Measurements from ENCODE around the gene KISS1. TPM values are rescaled to one million over a fixed set of nuclear protein-coding genes. Genes with fewer than 3 reads are reported as not detected.
"Not testable (repeated sequence)": the region's sequence is repeated elsewhere in the genome, so short reads cannot be mapped to it uniquely, and the experiment has no call there.

The KISS1 gene, protein sequence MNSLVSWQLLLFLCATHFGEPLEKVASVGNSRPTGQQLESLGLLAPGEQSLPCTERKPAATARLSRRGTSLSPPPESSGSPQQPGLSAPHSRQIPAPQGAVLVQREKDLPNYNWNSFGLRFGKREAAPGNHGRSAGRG
- not detected for total RNA-seq

DNA sequence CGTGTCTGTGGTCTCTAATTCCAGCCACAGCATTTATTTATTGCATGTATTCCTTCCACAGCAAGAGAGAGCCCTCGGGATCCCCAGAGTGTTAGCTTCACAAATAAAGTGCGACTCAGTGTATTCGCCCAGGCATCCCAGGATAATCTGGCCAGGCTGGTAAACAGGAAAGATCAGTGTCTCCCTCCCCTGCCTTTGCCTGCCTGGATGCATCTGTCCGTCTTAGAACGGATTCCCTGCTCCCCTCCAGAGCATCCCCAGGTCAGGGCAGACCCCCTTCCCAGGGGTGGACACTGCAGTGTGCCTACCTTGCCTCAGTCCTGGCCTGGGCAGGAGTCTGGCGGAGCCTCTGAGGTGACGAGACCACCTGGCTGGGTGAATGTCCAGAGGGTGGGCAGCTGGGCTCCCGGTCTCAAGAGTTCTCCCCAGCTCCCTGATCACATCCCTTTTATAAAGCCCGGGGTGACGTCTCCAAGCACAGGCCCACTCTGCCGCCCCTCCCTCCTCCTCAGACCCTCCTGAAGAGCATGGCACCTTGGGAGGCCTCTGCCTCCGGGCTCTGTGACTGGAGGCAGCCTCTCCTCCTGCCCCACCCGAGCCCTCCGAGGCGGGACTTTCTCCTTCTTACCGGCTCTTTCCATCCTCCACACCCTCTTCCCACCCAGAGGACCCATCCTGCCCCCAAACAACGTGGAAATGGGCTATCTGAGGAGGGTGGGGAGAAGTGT lies at the start of gene KISS1:
TSS of gene KISS1 (minus strand) at position 424 of the 728 bp plus-strand sequence. CDS start 3,615 bp downstream, outside the sequence.
- Mint-ChIP-seq H3K36me3 (ENCODE audit: low read depth) (no peaks in the 10 kb centered on the region), H3K9me3 (peaks cover 8% of the 10 kb centered on the region), H3K4me3 (no peak within 1 kb of the TSS), H3K27ac (peak within 1 kb of the TSS; percentile 48), H3K4me1 (peaks cover 2% of the 10 kb centered on the region), H3K27me3 (peaks cover 10% of the 10 kb centered on the region)
- ChIA-PET POLR2A (no interaction called here), CTCF (interaction anchor here (0.7 kb wide), 1 partner anchor 907 kb away, joined by 3 read pairs; no protein-coding TSS in a partner anchor)
- DNase-seq: no peak

DNA sequence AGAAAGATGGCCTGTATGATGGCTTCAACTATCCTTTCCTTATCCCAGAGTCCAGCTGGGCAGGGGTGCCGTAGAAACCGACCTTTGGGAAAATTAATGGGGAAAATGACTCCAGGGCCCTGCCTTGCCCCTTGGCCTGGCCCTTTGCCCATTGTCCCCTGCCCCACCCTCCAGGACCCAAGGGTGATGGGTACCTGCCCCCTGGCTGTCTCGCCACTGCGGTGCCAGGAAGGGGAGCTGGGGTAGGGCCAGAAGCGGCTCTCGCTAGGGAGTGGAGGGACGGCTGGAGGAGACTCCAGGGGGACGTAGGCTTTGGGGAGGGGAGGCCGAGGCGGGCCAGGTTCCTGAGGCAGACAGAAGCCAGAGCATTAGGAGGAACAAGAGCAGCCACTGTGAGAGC lies 46.6 kb upstream of the KISS1 start:
- CTCF ChIA-PET: no interaction called here
- H3K4me1 Mint-ChIP-seq: no peaks in the 10 kb centered on the region
- no peak for DNase-seq

DNA sequence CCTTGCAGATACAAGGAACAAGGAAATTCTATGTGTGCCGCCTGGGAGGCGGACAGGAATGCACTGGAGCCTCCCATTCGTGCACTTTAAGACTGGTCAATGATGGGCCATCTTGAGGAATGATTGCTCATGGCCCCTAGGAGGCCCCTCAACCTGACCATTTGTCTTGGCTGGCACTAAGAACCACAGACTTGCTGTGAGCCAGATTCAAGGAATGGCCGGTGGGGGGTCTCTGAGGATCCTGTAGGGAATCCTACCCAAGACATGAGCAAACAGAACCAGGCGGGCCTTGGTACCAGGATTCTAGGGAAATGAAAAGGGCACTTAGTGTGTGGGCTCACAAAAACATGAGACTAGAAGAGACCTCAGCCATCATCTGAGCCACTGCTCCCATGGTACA lies 45.6 kb upstream of the KISS1 start:
- H3K9me3 Mint-ChIP-seq: no peaks in the 10 kb centered on the region
- H3K36me3 Mint-ChIP-seq (ENCODE audit: low read depth): no peaks in the 10 kb centered on the region
- CTCF ChIA-PET: no interaction called here
- no peak overlapping the region for H3K4me3 Mint-ChIP-seq
- H3K4me1 Mint-ChIP-seq: no peaks in the 10 kb centered on the region
- POLR2A ChIA-PET: no interaction called here
- H3K27ac Mint-ChIP-seq: no peak overlapping the region
- DNase-seq: no peak
- H3K27me3 Mint-ChIP-seq: no peaks in the 10 kb centered on the region

More for the DNA sequence above, 46.6 kb upstream of the KISS1 start:
- Mint-ChIP-seq H3K9me3 (no peaks in the 10 kb centered on the region), H3K27ac (no peak overlapping the region), H3K27me3 (no peaks in the 10 kb centered on the region), H3K4me3 (no peak overlapping the region), H3K36me3 (ENCODE audit: low read depth) (no peaks in the 10 kb centered on the region)
- POLR2A ChIA-PET: no interaction called here

DNA sequence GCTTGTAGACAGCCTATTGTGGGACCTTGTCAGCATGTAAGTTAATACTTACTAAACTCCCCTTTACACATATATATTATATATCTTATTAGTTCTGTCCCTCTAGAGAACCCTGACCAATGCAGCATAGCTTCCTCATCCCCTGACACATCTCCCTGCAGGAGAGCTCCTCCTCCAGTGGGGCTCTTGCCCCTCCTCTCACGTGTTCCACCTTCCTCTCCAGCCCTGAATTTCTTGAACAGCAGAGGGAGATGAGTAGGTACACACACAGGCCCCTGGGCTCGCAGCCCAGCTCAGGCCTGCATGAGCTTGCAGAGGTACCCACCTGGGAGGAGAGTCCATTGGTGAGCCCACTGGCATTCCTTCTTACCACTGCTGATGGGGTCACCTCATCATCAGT lies 44.8 kb upstream of the KISS1 start:
- Mint-ChIP-seq H3K4me3 (no peak overlapping the region), H3K27ac (no peak overlapping the region), H3K27me3 (peaks cover 3% of the 10 kb centered on the region), H3K9me3 (no peaks in the 10 kb centered on the region), H3K4me1 (no peaks in the 10 kb centered on the region), H3K36me3 (ENCODE audit: low read depth) (no peaks in the 10 kb centered on the region)
- DNase-seq: no peak
- ChIA-PET CTCF (no interaction called here), POLR2A (no interaction called here)

DNA sequence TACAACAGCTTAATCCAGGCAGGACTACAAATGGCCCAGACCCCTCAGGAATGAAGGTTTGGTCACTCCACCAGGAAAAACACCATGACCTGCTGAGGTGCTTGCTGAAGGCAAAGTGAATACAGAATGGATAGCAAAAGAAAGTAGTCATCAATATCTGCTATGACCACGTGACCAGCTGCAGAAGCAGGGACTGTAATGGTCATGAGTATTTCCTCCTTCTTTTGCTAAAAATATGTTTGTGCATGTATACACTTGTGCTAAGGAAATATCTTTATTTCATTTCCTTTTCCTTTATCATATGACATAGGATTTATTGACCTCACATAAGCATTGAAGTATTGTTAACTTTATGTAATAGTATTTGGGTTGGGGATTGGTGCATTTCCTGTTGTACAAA lies 43.9 kb upstream of the KISS1 start:
- Mint-ChIP-seq H3K27me3 (peaks cover 6% of the 10 kb centered on the region), H3K4me1 (no peaks in the 10 kb centered on the region), H3K27ac (no peak overlapping the region), H3K9me3 (no peaks in the 10 kb centered on the region), H3K36me3 (ENCODE audit: low read depth) (no peaks in the 10 kb centered on the region), H3K4me3 (no peak overlapping the region)
- POLR2A ChIA-PET: no interaction called here
- CTCF ChIA-PET: interaction anchor here (0.8 kb wide), 1 partner anchor 33 kb away, joined by 3 read pairs; no protein-coding TSS in a partner anchor
- DNase-seq: no peak

DNA sequence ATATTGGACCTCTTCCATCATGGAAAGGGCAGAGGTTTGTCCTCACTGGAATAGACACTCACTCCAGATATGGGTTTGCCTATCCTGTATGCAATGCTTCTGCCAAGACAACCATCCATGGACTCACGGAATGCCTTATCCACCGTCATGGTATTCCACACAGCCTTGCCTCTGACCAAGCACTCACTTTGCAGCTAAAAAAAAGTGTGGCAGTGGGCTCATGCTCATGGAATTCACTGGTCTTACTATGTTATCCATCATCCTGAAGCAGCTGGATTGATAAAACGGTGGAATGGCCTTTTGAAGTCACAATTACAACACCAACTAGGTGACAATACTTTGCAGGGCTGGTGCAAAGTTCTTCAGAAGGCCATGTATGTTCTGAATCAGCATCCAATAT lies 43.1 kb upstream of the KISS1 start:
- H3K4me3 Mint-ChIP-seq; H3K36me3 Mint-ChIP-seq (ENCODE audit: low read depth); POLR2A ChIA-PET; CTCF ChIA-PET; H3K27me3 Mint-ChIP-seq; H3K27ac Mint-ChIP-seq; H3K4me1 Mint-ChIP-seq; DNase-seq; H3K9me3 Mint-ChIP-seq: not testable (repeated sequence)

DNA sequence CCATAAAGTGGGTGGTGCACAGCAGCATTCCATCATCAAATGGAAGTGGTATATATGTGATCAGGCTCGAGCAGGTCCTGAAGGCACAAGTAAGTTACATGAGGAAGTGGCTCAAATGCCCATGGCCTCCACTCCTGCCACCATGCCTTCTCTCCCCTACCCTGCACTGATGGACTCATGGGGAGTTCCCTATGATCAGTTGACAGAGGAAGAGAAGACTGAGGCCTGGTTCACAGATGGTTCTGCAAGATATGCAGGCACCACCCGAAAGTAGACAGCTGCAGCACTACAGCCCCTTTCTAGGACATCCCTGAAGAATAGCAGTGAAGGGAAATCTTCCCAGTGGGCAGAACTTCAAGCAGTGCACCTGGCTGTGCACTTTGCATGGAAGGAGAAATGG lies 42.2 kb upstream of the KISS1 start:
- DNase-seq; POLR2A ChIA-PET; H3K27ac Mint-ChIP-seq; H3K4me1 Mint-ChIP-seq; H3K36me3 Mint-ChIP-seq (ENCODE audit: low read depth); H3K9me3 Mint-ChIP-seq; H3K4me3 Mint-ChIP-seq; CTCF ChIA-PET; H3K27me3 Mint-ChIP-seq: not testable (repeated sequence)

DNA sequence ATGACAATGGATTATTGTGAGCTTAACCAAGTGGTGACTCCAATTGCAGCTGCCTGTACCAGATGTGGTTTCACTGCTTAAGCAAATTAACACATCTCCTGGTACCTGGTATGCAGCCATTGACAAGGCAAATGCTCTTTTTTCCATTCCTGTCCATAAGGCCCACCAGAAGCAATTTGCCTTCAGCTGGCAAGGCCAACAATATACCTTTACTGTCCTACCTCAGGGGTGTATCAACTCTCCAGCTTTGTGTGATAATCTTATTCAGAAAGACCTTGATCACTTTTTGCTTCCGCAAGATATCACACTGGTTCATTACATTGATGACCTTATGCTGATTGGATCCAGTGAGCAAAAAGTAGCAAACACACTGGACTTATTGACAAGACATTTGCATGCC lies 41.2 kb upstream of the KISS1 start:
- H3K27ac Mint-ChIP-seq; H3K27me3 Mint-ChIP-seq; H3K4me3 Mint-ChIP-seq; CTCF ChIA-PET; H3K9me3 Mint-ChIP-seq; H3K4me1 Mint-ChIP-seq; DNase-seq; H3K36me3 Mint-ChIP-seq (ENCODE audit: low read depth): not testable (repeated sequence)
- POLR2A ChIA-PET: interaction anchor here (0.6 kb wide), 1 partner anchor 62 kb away, joined by 3 read pairs; no protein-coding TSS in a partner anchor

DNA sequence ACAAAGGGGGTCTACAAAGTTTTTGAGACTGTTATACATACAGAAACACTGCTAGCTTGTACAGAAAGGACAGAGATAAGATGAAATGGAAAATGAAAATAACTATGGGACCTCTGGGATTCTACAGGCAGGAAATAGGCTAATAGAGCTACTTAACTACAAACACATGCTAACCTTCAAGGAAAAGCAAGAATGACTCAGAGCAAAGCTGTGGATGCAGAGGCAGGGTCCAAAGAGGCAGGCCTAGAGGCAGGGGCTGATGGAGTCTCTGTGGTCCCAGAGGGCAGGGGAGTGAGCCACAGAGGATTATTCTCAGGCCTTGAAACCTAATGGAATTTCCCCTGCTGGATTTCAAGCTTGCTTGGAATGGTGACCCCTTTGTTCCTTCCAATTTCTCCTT lies 36.2 kb upstream of the KISS1 start:
- CTCF ChIA-PET: interaction anchor here (0.7 kb wide), 1 partner anchor 127 kb away, joined by 4 read pairs; the partner anchor contains the start of gene PLEKHA6
- Mint-ChIP-seq H3K4me1 (no peaks in the 10 kb centered on the region), H3K4me3 (no peak overlapping the region), H3K27ac (no peak overlapping the region), H3K9me3 (no peaks in the 10 kb centered on the region), H3K36me3 (ENCODE audit: low read depth) (no peaks in the 10 kb centered on the region), H3K27me3 (peaks cover 10% of the 10 kb centered on the region)
- POLR2A ChIA-PET: no interaction called here
- DNase-seq: no peak

DNA sequence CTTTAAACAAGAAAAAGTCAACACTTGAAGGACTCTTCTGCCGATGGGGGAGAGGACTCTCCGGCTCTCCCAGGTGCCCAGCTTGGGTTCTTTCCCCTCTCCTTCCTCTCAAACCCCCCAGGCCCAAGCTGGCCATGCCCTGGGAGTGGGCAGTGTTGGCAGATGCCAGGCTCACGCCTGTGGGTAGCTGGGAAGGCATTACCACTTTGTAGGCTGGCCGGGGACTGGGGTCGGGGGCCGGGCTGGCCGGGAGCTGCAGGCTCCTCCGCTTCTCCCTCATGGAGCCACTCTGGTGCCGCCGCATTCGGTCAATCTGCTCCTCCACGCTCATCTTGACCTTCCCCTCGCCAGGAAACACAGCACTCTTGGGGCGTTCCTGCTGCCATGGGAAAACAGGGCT lies 33.9 kb upstream of the KISS1 start:
- H3K36me3 Mint-ChIP-seq (ENCODE audit: low read depth): no peaks in the 10 kb centered on the region
- DNase-seq: no peak
- no peak overlapping the region for H3K4me3 Mint-ChIP-seq
- H3K9me3 Mint-ChIP-seq: no peaks in the 10 kb centered on the region
- ChIA-PET POLR2A (no interaction called here), CTCF (no interaction called here)
- H3K27me3 Mint-ChIP-seq: peaks cover 3% of the 10 kb centered on the region
- no peak overlapping the region for H3K27ac Mint-ChIP-seq
- H3K4me1 Mint-ChIP-seq: no peaks in the 10 kb centered on the region

DNA sequence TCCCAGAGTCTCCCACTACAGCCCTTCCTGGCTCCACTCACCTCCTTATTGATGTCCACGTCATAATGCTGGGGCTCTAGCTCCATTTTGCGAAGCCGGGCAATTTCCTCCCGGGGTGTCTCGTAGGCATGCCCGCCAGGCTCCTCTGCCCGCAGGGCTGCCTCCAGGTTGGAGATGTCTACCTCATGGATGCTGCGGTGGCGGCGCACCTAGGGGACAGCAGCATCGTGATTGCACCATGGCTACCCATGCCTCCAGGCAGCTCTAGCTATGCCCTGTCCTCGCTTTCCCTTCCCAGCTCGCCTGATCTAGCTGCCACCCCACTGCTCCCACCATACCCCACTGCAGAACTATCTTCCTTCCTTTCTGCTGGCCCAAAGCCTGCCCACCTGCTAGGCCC lies 32.6 kb upstream of the KISS1 start:
- no peaks in the 10 kb centered on the region for H3K36me3 Mint-ChIP-seq (ENCODE audit: low read depth)
- H3K27ac Mint-ChIP-seq: no peak overlapping the region
- no peak overlapping the region for H3K4me3 Mint-ChIP-seq
- CTCF ChIA-PET: interaction anchor here (1.0 to 1.3 kb wide), 3 partner anchors 22 to 135 kb away, joined by 3 to 4 read pairs (median 3); no protein-coding TSS in a partner anchor
- H3K4me1 Mint-ChIP-seq: no peaks in the 10 kb centered on the region
- H3K9me3 Mint-ChIP-seq: no peaks in the 10 kb centered on the region
- peaks cover 3% of the 10 kb centered on the region for H3K27me3 Mint-ChIP-seq
- POLR2A ChIA-PET: no interaction called here
- DNase-seq: no peak

DNA sequence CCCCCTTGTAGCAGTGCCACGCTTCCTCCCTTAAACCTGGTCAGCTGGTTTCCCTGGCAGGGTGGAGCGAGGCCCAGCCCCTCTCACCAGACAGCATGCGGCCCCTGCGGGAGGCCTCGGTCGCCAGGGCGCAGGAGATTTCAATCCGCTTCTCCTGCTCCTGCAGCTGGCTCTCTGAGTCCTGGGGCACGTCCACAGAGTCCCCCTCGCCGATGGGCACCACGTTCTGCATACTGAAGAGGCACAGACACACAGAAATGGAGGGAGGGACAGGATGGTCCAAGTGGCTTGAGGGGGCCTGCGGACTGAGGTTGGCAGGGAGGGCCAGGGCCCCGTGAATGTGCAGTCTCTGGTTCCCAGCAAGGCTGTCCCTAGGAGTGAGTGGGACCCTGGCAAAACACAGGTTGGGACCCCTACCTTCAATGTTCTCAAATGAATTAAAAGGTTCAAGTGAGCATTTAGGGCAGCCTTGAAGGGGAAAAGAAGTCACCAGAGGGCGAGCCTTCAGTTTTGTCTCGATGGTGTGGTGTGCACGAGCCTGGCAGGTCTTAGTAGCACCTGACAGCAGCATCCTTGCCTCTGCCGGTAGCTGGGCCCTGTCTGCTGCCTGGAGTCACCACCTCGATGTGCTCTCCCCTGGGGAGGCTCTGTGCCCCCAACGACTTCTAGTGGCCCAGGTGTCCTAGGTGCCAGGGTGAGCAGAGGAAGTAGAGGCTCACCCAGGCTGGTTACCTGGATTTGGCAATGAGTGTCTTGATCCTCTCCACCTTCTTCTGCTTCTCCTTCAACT lies 31.9 kb upstream of the KISS1 start:
- Mint-ChIP-seq H3K9me3 (no peaks in the 10 kb centered on the region), H3K4me1 (no peaks in the 10 kb centered on the region), H3K27ac (no peak overlapping the region), H3K36me3 (ENCODE audit: low read depth) (no peaks in the 10 kb centered on the region), H3K27me3 (peaks cover 3% of the 10 kb centered on the region), H3K4me3 (no peak overlapping the region)
- CTCF ChIA-PET: interaction anchor here (1.0 to 1.3 kb wide), 3 partner anchors 21 to 135 kb away, joined by 3 to 4 read pairs (median 3); no protein-coding TSS in a partner anchor
- no peak for DNase-seq
- POLR2A ChIA-PET: no interaction called here

DNA sequence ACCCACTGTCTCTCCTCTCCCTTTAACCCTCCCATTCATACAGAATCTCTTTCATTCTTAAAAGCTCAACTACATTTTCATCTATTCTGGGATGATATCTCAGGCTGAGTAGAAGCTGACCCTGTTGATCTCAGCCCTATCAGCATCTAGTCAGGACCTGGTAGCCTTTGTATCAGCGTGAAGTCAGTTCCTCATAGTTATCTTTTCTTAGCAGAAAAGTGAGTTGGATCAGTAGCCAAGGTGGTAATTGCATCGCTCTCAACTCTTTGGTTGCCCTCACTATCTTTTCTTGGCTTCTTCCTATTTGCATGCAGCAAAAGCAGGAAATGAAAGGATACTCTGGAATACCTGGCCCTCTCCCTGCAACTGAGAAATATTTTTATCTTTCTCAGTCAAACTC lies 31.1 kb upstream of the KISS1 start:
- no peak for DNase-seq
- CTCF ChIA-PET: no interaction called here
- Mint-ChIP-seq H3K36me3 (ENCODE audit: low read depth) (no peaks in the 10 kb centered on the region), H3K4me1 (no peaks in the 10 kb centered on the region), H3K27ac (no peak overlapping the region), H3K4me3 (no peak overlapping the region), H3K27me3 (peaks cover 3% of the 10 kb centered on the region), H3K9me3 (no peaks in the 10 kb centered on the region)
- POLR2A ChIA-PET: no interaction called here

Data from activated CD4-positive, alpha-beta memory T cell treated with anti-CD3 and anti-CD28 coated beads, Interleukin-2, amount 10 ng/mL, durations not matched to agents 7 days and 5 days (primary cell).